HepG2 (cell line): ENCODE data around the gene KRTAP22-2. TPM values are rescaled to one million over a fixed set of nuclear protein-coding genes. Genes with fewer than 3 reads are reported as not detected.

Experiments
- ATAC-seq: fragments of 200-7000 bp; cut with Tn5 transposase; 3 replicates; pipeline ENCODE4 v1.9.1; 2020; ENCODE audit warnings: mild to moderate bottlenecking, moderate library complexity
- BruUV-seq: library from RNA; stranded (reverse); fragments of 400-500 nt; replicated peaks from 2 replicates; lab custom pipeline; 2021; lab: Mats Ljungman, UMichigan
- CTCF ChIA-PET: fragments of 300-600 bp; formaldehyde crosslinking; extraction: SDS; loops from one replicate; lab custom pipeline; 2021; ENCODE audit warnings: low total read pairs, inconsistent platforms, low intra/inter-chr PET ratio; lab: Yijun Ruan, JAX
- POLR2A ChIA-PET: fragments of 350-600 bp; sonication (Branson Sonifier 250); formaldehyde crosslinking; loops from one replicate; lab custom pipeline; 2020; ENCODE audit warnings: antibody characterized with exemption, inconsistent platforms; lab: Yijun Ruan, JAX
- DNase-seq: peaks from one replicate; pipeline ENCODE4 v3.0.0-alpha.2; 2015; ENCODE audit warnings: low spot score
- FAIRE-seq: peaks from 3 replicates; lab custom pipeline; 2011; peaks lifted over from hg19 to GRCh38; lab: Jason Lieb, UNC
- H2AFZ ChIP-seq: one replicate; pipeline ENCODE4 v1.6.1; 2011; ENCODE audit warnings: low read length, inconsistent platforms
- H3K27ac ChIP-seq: fragments of 300-600 bp; 3 replicates; pipeline ENCODE4 v1.8.0; 2011; ENCODE audit warnings: mixed run types, mild to moderate bottlenecking, mixed read lengths, low read length, inconsistent platforms; ENCODE audit not compliant: insufficient read depth; ENCODE audit errors: extremely low read length
- H3K27me3 ChIP-seq, 2 experiments: fragments of 200-600 bp in 1 of 2; 2 replicates in 1 of 2; 3 replicates in 1 of 2; pipeline versions ENCODE4 v1.6.0 to v1.8.0; 2011; ENCODE audit warnings: low read length in 2 of 2, mild to moderate bottlenecking in 2 of 2, moderate library complexity in 2 of 2, inconsistent platforms in 1 of 2; ENCODE audit not compliant: insufficient read depth in 2 of 2, control insufficient read depth in 1 of 2
- H3K36me3 ChIP-seq, 2 experiments: fragments of 200-600 bp in 1 of 2; replicated peaks in 1 of 2; 2 replicates in 1 of 2; 3 replicates in 1 of 2; pipeline versions ENCODE4 v1.5.1 to v1.8.0; 2011; ENCODE audit warnings: low read length in 2 of 2, inconsistent platforms in 1 of 2; ENCODE audit not compliant: insufficient read depth in 2 of 2, control insufficient read depth in 1 of 2
- H3K4me1 ChIP-seq: 2 replicates; pipeline ENCODE4 v1.5.1; 2012; ENCODE audit warnings: low read length, inconsistent platforms; ENCODE audit not compliant: insufficient read depth
- H3K4me2 ChIP-seq: 2 replicates; pipeline ENCODE4 v1.6.0; 2011; ENCODE audit warnings: low read depth, low read length, inconsistent platforms
- H3K4me3 ChIP-seq, 3 experiments: fragments of 200-600 bp in 1 of 3; sonication (generic), shearing (Covaris generic) in 1 of 3; replicated peaks in 1 of 3; 2 replicates each; pipeline ENCODE4 v1.5.1; 2011 to 2016; ENCODE audit warnings: low read length in 3 of 3, inconsistent platforms in 2 of 3, low read depth in 2 of 3, mild to moderate bottlenecking in 2 of 3, control low read depth in 1 of 3, mixed read lengths in 1 of 3; ENCODE audit not compliant: insufficient read depth in 1 of 3
- H3K79me2 ChIP-seq: one replicate; pipeline ENCODE4 v1.6.1; 2011; ENCODE audit warnings: low read length, inconsistent platforms; ENCODE audit not compliant: insufficient read depth
- H3K9ac ChIP-seq: 2 replicates; pipeline ENCODE4 v1.6.0; 2011; ENCODE audit warnings: mild to moderate bottlenecking, low read depth, low read length, inconsistent platforms; ENCODE audit not compliant: insufficient read depth
- H3K9me3 ChIP-seq: 2 replicates; pipeline ENCODE4 v1.5.1; 2012; ENCODE audit warnings: mild to moderate bottlenecking, low read length
- H4K20me1 ChIP-seq: 2 replicates; pipeline ENCODE4 v1.6.0; 2011; ENCODE audit warnings: inconsistent platforms, mild to moderate bottlenecking, low read length, moderate library complexity; ENCODE audit not compliant: insufficient read depth
- HIC2 ChIP-seq: sonication (generic); formaldehyde crosslinking; IDR thresholded peaks from 2 replicates; pipeline ENCODE4 v1.9.0; 2022; ENCODE audit warnings: low read depth, missing genetic modification reagents
- POGK ChIP-seq: sonication (generic); formaldehyde crosslinking; conservative IDR thresholded peaks from 2 replicates; pipeline ENCODE4 v1.8.0; 2022; ENCODE audit warnings: mild to moderate bottlenecking, moderate library complexity, missing genetic modification reagents
- STAT5B ChIP-seq: sonication (generic); formaldehyde crosslinking; IDR thresholded peaks from 2 replicates; pipeline ENCODE4 v1.4.0; 2020; ENCODE audit warnings: missing genetic modification reagents
- WGBS: methylation state at CpG from one replicate; pipeline ENCODE4 v1.1.6; 2017; ENCODE audit warnings: low lambda C conversion rate; 5-methylcytosine and 5-hydroxymethylcytosine counted together
- in situ Hi-C: cut with HindIII; loops from 2 replicates; pipeline ENCODE4 v1.10.0; 2017; ENCODE audit warnings: low pct_unique_long_range_greater_than_20kb; ENCODE audit not compliant: extremely low pct_ligation_motif_present
- intact Hi-C: fragments of 100-400 bp; cut with micrococcal nuclease; formaldehyde crosslinking; loops from one replicate; pipeline ENCODE4 v1.10.0; 2022; ENCODE audit not compliant: unreplicated experiment
- polyA plus RNA-seq, 8 experiments: library from polyadenylated mRNA; depleted of rRNA in 3 of 8; stranded (reverse) in 7 of 8; unstranded in 1 of 8; fragments of >200 nt; fragmentation: Illumina TruSeq in 4 of 8; extraction: Trizol in 4 of 8; gene quantifications; 2 replicates each; pipeline versions ENCODE4 v1.2.1 to v1.2.3, GENCODE V29; 2011 to 2016; ENCODE audit warnings: low read depth in 4 of 8, missing spikeins in 1 of 8, mixed read lengths in 1 of 8; ENCODE audit not compliant: insufficient read depth in 1 of 8
- total RNA-seq, 5 experiments: library from RNA; depleted of rRNA; stranded (reverse); fragments of >200 nt; fragmentation: Illumina TruSeq; extraction: Trizol; gene quantifications; 2 replicates each; pipeline ENCODE4 v1.2.3, GENCODE V29; 2016; ENCODE audit warnings: low read depth in 1 of 5

The KRTAP22-2 gene
- total and polyA plus RNA-seq, 2 of the 13 experiments (the other 11 are each of a cell fraction or from before 2014, with no cell fraction given), result not detected

- TF ChIP-seq HIC2 (CRISPR knock-in tag) (no peak), POGK (no peak)
These were observed 25.0 kb upstream of the KRTAP22-2 start (continued) for GRCh38 chr21:30615199-30615598.

- POLR2A ChIA-PET, result no interaction called here
These were observed 23.6 kb upstream of the KRTAP22-2 start, which contains the start of gene KRTAP6-1 for GRCh38 chr21:30613836-30614235. Gene KRTAP6-1 (minus strand): TSS chr21:30613930. CDS start chr21:30613904, 26 bp downstream.

More at GRCh38 chr21:30613836-30614235, 23.6 kb upstream of the KRTAP22-2 start, which contains the start of gene KRTAP6-1:
- in situ Hi-C loops, result no loop called here
- no peaks in the 10 kb centered on the region for H3K27me3 ChIP-seq
- peaks cover 84% of the 10 kb centered on the region for H3K9me3 ChIP-seq
- H3K4me3 ChIP-seq, result no peak within 1 kb of the TSS
- DNase-seq, result no peak
- H4K20me1 ChIP-seq, result no peaks in the 10 kb centered on the region
- no peak within 1 kb of the TSS for H2AFZ ChIP-seq
- no peak within 1 kb of the TSS for H3K27ac ChIP-seq
- H3K4me1 ChIP-seq, result no peaks in the 10 kb centered on the region
- no peaks in the 10 kb centered on the region for H3K36me3 ChIP-seq
- no TSS peak for BruUV-seq
- WGBS, result 0% methylated on average over 1 of the region's 2 CpGs
- FAIRE-seq, result no peak
- intact Hi-C loops, result no loop called here
- no peak for TF ChIP-seq STAT5B
- ATAC-seq, result no peak
- H3K9ac ChIP-seq, result no peak within 1 kb of the TSS
- no peaks in the 10 kb centered on the region for H3K79me2 ChIP-seq
- no peak within 1 kb of the TSS for H3K4me2 ChIP-seq
- CTCF ChIA-PET, result no interaction called here
